BE2C (cell line): ENCODE measurements around the gene RNF186.

Experiments
- DNase-seq: peaks from one replicate; pipeline ENCODE4 v3.0.0-alpha.2; 2020
- H3K27me3 ChIP-seq: fragments of 250-450 bp; sonication (Bioruptor Pico); 2 replicates; pipeline ENCODE4 v1.5.1; 2020; ENCODE audit warnings: mild to moderate bottlenecking
- H3K36me3 ChIP-seq: fragments of 250-450 bp; sonication (Bioruptor Pico); 2 replicates; pipeline ENCODE4 v1.5.1; 2020; ENCODE audit warnings: mild to moderate bottlenecking
- H3K4me1 ChIP-seq: fragments of 250-450 bp; sonication (Bioruptor Pico); 2 replicates; pipeline ENCODE4 v1.5.1; 2020
- H3K4me3 ChIP-seq: 2 replicates; pipeline ENCODE4 v1.5.1; 2011; ENCODE audit warnings: low read depth, low read length
- H3K9me3 ChIP-seq: fragments of 250-450 bp; sonication (Bioruptor Pico); 2 replicates; pipeline ENCODE4 v1.5.1; 2020
- TF ChIP-seq, protein P1 (sequence below): IDR thresholded peaks from 2 replicates; pipeline ENCODE4 v1.5.1; 2012; ENCODE audit warnings: mild to moderate bottlenecking, low read depth, low read length

The RNF186 gene

DNA sequence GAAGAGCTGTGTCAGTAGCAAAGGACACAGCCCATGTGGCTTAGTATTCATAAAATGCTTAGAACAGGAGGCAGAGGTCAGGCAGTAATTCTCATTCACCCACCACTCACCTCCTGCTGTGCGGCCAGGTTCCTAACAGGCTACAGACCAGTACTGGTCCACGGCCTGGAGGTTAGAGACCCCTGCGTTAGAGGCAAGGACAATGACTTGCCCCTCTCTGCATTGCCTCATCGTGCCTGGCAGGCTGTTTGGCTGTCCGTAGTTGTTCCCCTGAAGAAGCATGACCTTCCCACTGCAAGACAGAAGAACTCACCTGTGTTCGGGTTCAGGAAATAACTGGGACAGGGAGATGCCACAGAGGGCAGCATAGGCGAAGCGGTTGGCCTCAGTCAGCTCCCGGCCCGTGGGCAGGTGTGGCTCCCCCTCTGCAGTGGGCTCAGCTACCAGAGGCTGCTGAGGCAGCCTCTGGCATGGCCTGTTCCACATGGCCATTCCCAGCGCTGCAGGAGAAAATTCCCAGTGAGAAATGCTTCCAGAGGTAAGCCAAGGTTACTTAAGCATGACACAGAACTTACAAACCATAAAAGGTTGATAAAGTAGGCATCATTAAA lies 34.7 kb downstream of the RNF186 start:
- Histone ChIP-seq H3K27me3 (no peaks in the 10 kb centered on the region), H3K4me1 (no peaks in the 10 kb centered on the region), H3K36me3 (no peaks in the 10 kb centered on the region), H3K4me3 (no peak overlapping the region), H3K9me3 (no peaks in the 10 kb centered on the region)
- no peak for DNase-seq
- TF ChIP-seq, protein P1, sequence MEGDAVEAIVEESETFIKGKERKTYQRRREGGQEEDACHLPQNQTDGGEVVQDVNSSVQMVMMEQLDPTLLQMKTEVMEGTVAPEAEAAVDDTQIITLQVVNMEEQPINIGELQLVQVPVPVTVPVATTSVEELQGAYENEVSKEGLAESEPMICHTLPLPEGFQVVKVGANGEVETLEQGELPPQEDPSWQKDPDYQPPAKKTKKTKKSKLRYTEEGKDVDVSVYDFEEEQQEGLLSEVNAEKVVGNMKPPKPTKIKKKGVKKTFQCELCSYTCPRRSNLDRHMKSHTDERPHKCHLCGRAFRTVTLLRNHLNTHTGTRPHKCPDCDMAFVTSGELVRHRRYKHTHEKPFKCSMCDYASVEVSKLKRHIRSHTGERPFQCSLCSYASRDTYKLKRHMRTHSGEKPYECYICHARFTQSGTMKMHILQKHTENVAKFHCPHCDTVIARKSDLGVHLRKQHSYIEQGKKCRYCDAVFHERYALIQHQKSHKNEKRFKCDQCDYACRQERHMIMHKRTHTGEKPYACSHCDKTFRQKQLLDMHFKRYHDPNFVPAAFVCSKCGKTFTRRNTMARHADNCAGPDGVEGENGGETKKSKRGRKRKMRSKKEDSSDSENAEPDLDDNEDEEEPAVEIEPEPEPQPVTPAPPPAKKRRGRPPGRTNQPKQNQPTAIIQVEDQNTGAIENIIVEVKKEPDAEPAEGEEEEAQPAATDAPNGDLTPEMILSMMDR, result no peak

DNA sequence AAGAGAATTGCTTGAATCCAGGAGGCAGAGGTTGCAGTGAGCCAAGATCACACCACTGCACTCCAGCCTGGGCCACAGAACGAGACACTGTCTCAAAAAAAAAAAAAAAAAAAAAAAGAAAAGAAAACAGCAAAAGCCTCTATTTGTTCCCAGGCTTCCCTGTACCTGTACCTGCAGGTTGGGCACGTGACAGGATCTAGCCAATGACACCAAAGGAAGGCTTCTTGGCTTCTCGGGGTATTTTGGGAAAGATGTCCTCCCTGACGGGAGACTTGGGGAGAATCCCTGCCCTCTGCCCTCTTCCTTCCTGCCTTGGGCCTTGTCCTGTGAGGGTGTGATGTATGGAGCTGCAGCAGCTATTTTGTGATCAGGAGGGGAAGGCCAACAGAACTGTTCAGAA lies 38.1 kb downstream of the RNF186 start:
- TF ChIP-seq, protein P1, result no peak
- no peaks in the 10 kb centered on the region for H3K36me3 ChIP-seq
- H3K27me3 ChIP-seq, result no peaks in the 10 kb centered on the region
- H3K4me3 ChIP-seq, result no peak overlapping the region
- H3K4me1 ChIP-seq, result no peaks in the 10 kb centered on the region
- no peaks in the 10 kb centered on the region for H3K9me3 ChIP-seq
- no peak for DNase-seq

DNA sequence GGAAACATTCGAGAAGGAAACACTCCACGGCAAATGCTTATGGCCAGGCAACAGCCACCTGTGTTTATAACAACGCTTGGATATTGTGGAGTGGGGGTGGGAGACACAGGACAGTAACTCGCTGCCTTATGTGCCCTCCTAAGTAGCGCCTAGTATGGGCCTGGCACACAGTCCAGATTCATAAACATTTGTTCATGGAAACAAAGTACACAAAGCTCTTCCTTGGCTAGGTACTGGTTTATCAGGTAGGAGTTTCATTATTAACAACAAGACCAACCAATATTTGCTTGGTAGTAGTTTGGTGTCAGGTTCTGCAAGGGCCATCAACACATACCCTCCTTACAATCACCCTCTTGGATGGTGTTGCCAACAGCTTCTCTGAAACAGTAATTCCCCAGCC lies 38.8 kb downstream of the RNF186 start:
- H3K36me3 ChIP-seq, result no peaks in the 10 kb centered on the region
- no peak overlapping the region for H3K4me3 ChIP-seq
- no peaks in the 10 kb centered on the region for H3K4me1 ChIP-seq
- no peak for DNase-seq
- H3K27me3 ChIP-seq, result no peaks in the 10 kb centered on the region
- TF ChIP-seq, protein P1, result no peak
- no peaks in the 10 kb centered on the region for H3K9me3 ChIP-seq

- TF ChIP-seq, protein P1, result no peak
- H3K4me1 ChIP-seq, result no peaks in the 10 kb centered on the region
- H3K36me3 ChIP-seq, result no peaks in the 10 kb centered on the region
- H3K4me3 ChIP-seq, result no peak overlapping the region
- no peak for DNase-seq
- H3K27me3 ChIP-seq, result no peaks in the 10 kb centered on the region
- H3K9me3 ChIP-seq, result no peaks in the 10 kb centered on the region
Observed at GRCh38 chr1:19775831-19776230, 39.3 kb downstream of the RNF186 start.

- no peak overlapping the region for H3K4me3 ChIP-seq
- H3K4me1 ChIP-seq, result no peaks in the 10 kb centered on the region
- H3K36me3 ChIP-seq, result no peaks in the 10 kb centered on the region
- H3K9me3 ChIP-seq, result no peaks in the 10 kb centered on the region
- TF ChIP-seq, protein P1, result no peak
- no peak for DNase-seq
- H3K27me3 ChIP-seq, result no peaks in the 10 kb centered on the region
Observed at GRCh38 chr1:19775317-19775716, 39.8 kb downstream of the RNF186 start.

DNA sequence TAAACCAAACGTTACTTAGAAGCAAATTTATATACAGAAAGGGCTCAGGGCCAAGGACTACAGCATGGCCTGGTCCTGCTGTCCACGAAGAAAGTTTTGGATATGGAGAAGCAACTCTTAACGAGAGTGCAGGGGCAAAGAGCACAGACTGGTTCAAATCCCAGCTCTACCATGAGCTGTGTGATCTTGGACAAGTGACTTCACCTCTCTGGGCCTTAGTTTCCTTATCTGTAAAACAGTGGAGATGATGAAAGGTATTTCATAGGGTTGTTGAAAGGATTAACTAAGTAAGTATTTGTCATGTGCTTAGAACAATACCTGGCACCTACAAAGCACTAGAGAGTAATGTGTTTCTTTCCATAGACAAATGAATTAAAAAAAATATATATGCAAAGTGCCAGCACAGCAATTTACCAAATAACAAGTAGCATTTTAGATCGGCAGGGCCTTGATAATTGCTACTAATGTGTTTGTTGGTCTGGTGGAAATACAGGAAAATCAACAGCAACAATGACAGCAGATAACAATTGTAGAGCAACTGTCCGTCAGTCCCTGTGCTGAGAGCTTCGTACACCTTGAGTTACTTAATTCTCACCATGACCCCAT lies 40.8 kb downstream of the RNF186 start:
- Histone ChIP-seq H3K36me3 (no peaks in the 10 kb centered on the region), H3K27me3 (no peaks in the 10 kb centered on the region), H3K4me3 (no peak overlapping the region), H3K4me1 (no peaks in the 10 kb centered on the region), H3K9me3 (no peaks in the 10 kb centered on the region)
- DNase-seq, result no peak
- TF ChIP-seq, protein P1, result no peak
